Kidney epithelial cell (primary cell): ENCODE results near the gene SYTL3. TPM values are rescaled to one million over a fixed set of nuclear protein-coding genes. Genes with fewer than 3 reads are reported as not detected.

Source experiments
- DNase-seq: peaks from one replicate; pipeline ENCODE4 v3.0.0-alpha.2; 2010; ENCODE audit warnings: low read depth
- H3K27me3 ChIP-seq: 2 replicates; pipeline ENCODE4 v1.6.0; 2011; ENCODE audit warnings: low read length; ENCODE audit not compliant: control insufficient read depth, insufficient read depth
- H3K36me3 ChIP-seq: 2 replicates; pipeline ENCODE4 v1.5.1; 2011; ENCODE audit warnings: low read length; ENCODE audit not compliant: control insufficient read depth, insufficient read depth
- H3K4me3 ChIP-seq: 2 replicates; pipeline ENCODE4 v1.5.1; 2011; ENCODE audit warnings: low read depth, mild to moderate bottlenecking, control low read depth, low read length
- CTCF ChIP-seq: IDR thresholded peaks from 2 replicates; pipeline ENCODE4 v1.5.1; 2011; ENCODE audit warnings: mild to moderate bottlenecking, moderate library complexity, low read length, control low read depth, inconsistent platforms; ENCODE audit not compliant: insufficient read depth, poor library complexity, severe bottlenecking
- total RNA-seq: library from RNA; depleted of rRNA; stranded (reverse); fragments of >200 nt; gene quantifications from 2 replicates; pipeline ENCODE4 v1.2.3, GENCODE V29; 2015

SYTL3 gene
- total RNA-seq, 1 donor from 2014 or later = 3.6 TPM

DNA sequence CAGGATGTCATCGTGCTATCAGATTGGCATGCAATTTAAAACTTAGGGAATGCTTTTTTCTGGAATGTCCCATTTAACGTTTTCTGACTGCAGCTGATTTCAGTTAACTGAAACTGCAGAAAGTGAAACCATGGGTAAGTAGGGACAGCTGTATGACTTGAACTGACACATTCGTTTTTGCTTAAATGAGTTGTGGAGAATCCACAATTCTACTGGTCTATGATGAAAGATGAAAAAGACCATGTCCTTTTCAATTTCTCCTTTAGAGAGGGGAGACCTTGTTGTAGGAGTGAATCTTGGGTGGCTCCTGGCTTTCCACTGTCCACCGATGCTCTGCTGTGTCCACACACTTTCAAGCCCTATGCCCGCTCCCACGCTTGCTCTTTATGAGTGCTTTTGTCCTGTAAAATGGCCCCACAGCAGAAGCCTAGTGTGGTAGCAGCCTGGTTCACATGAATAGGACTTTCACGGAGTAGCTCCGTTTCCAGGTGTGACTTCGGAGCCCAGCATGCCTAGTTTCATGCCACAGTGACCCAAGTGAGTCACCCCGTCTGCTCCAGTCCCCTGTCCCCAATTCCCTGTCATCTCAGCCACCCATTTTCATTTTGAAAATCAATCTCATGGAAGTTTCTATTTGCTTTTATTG lies 27.2 kb upstream of the SYTL3 start:
- no peak for TF ChIP-seq CTCF
- Histone ChIP-seq H3K36me3 (no peaks in the 10 kb centered on the region), H3K4me3 (no peak overlapping the region), H3K27me3 (no peaks in the 10 kb centered on the region)
- no peak for DNase-seq

DNA sequence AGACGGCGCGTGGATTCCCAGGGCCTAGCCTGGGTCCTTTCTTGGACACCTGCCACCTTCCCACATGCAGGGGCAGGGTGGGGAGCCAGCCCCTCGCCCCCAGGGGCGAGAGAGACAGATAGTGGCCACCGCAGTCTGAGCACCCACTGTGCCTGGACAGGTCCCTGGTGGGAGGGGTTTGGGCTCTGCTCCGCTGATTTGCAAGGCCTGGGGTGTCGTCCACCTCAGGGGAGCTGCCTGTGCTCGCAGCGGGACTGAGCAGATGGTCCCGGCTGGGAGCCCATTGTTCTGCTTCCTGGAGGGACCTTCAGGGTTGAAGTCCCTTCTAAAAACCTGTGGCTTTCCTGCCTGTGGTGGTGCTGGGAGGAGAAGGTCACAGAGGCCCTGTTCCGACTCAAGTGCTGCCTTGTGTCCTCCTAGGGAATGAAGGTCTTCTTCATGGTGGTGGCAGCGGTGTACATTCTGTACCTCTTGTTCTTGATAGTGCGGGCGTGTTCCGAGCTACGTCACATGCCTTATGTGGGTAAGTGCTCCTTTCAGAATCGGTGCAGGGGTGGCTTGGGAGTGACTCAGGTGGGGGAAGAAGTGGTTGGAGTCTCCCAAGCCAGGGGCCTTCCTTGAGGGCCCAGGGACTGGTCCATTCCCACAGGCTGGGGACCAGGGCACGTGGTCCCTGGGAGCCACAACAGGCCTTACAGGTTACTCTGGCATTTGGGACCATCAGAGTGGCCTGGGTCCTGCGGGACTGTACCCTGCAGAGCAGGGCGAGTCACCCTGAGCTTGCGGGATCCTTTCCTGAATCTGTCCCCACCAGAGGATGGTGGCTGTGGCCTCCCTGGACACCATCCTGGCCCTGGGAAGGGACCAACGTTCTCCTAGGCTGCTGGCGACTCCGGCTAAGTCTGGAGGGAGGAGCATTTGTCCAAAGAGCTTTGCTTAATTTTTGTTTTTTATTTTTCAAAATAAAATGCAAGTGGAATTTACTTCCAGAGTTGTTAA lies 24.9 kb upstream of the SYTL3 start:
- TF ChIP-seq CTCF = no peak
- DNase-seq = no peak
- no peaks in the 10 kb centered on the region for H3K36me3 ChIP-seq
- H3K27me3 ChIP-seq = no peaks in the 10 kb centered on the region
- no peak overlapping the region for H3K4me3 ChIP-seq

DNA sequence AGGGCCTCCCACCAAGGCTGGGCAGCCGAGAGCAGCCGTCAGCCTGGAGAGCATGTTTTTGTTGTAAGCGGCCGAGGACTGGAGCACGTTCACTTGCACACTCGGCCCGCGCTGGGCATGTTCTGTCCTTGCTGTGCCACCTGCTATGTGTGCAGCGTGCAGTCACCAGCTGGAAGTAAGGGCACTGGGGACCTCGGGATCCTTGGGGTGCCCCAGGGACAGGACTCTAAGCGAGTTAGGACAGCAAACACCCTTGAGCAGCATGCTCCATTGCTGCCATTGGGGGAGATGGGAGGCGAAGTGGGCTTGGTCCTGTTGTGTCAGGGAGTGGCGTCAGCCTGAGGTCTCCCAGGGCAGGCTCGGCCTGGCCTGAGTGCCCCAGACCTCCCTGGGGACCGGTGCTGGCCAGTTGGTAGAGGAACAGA lies 24.0 kb upstream of the SYTL3 start:
- DNase-seq = no peak
- no peak overlapping the region for H3K4me3 ChIP-seq
- TF ChIP-seq CTCF = no peak
- peaks cover 2% of the 10 kb centered on the region for H3K36me3 ChIP-seq
- H3K27me3 ChIP-seq = no peaks in the 10 kb centered on the region

DNA sequence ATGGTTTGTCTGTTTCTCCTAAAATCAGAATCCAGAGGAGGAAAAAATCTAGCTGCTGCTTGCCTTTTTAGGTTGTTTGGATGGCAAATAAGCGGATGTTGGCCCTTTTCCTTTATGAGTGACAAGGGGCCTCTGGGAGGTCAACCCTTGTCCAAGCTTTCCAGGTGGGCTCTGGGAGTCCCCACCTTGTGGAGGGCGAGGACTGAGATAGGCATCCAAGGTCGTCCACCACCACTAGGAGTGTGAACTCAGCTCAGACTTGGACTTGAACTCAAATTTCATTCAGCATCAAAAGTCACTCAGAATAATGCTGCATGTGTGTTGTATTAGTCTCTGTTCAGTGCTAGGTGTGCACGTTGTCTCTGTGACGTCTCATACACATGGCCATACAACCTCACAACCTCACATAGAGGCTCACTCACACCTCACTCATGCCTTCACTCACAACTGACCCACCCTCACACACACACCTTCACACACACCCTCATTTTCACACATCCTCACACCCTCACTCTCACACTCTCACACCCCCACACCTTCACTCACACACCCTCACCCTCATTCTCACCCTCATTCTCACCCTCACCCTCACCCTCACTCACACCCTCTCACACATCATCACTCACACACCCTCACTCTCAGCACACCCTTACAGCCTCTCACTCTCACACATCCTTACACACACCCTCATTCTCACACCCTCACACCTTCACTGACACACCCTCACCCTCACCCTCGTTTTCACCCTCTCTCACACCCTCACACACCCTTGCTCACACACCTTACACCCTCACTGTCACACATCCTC lies 23.3 kb upstream of the SYTL3 start:
- DNase-seq = no peak
- no peak for TF ChIP-seq CTCF
- H3K4me3 ChIP-seq = no peak overlapping the region
- peaks cover 2% of the 10 kb centered on the region for H3K36me3 ChIP-seq
- no peaks in the 10 kb centered on the region for H3K27me3 ChIP-seq

- no peak overlapping the region for H3K4me3 ChIP-seq
- H3K27me3 ChIP-seq = no peaks in the 10 kb centered on the region
- peaks cover 2% of the 10 kb centered on the region for H3K36me3 ChIP-seq
- TF ChIP-seq CTCF = no peak
- DNase-seq = no peak
Measured at GRCh38 chr6:158627168-158627939, 22.5 kb upstream of the SYTL3 start.
